RCC 7860 (cell line): ENCODE measurements around the gene ANTKMT.
"Not testable (repeated sequence)": the region's sequence is repeated elsewhere in the genome, so short reads cannot be mapped to it uniquely, and the experiment has no call there.

Experiments
- DNase-seq: peaks from one replicate; pipeline ENCODE4 v3.0.0-alpha.2; 2015; ENCODE audit warnings: low spot score
- FAIRE-seq: peaks from 2 replicates; lab custom pipeline; 2012; peaks lifted over from hg19 to GRCh38; lab: Jason Lieb, UNC

The ANTKMT gene

GRCh38 chr16:680967-681745, 39.8 kb upstream of the ANTKMT start:
- DNase-seq: peak; percentile 30
- FAIRE-seq: no peak

GRCh38 chr16:681746-682427, 39.1 kb upstream of the ANTKMT start:
- DNase-seq (peak; percentile 46), FAIRE-seq (no peak)

GRCh38 chr16:682493-683395, 38.2 kb upstream of the ANTKMT start:
- no peak for FAIRE-seq

GRCh38 chr16:683396-684070, 37.4 kb upstream of the ANTKMT start:
- FAIRE-seq (no peak), DNase-seq (no peak)

More at GRCh38 chr16:682493-683395, 38.2 kb upstream of the ANTKMT start:
- no peak for DNase-seq

GRCh38 chr16:684071-684794, 36.7 kb upstream of the ANTKMT start, which contains the start of gene JMJD8:
TSS of gene JMJD8 (minus strand) at chr16:684334. CDS start at chr16:684319, 15 bp downstream.
- FAIRE-seq (peak; percentile 2), DNase-seq (peak; percentile 85)

- DNase-seq (no peak), FAIRE-seq (no peak)
Observed at GRCh38 chr16:684961-685696, 35.8 kb upstream of the ANTKMT start.

GRCh38 chr16:685967-686366, 35.0 kb upstream of the ANTKMT start:
- peak; percentile 39 for DNase-seq
- no peak for FAIRE-seq

- no peak for FAIRE-seq
- DNase-seq: no peak
Observed at GRCh38 chr16:686459-687260, 34.3 kb upstream of the ANTKMT start.

- DNase-seq (no peak), FAIRE-seq (no peak)
Observed at GRCh38 chr16:687499-687898, 33.4 kb upstream of the ANTKMT start.

- no peak for FAIRE-seq
- no peak for DNase-seq
Observed at GRCh38 chr16:689175-689897, 31.6 kb upstream of the ANTKMT start.

- FAIRE-seq, DNase-seq: not testable (repeated sequence)
Observed at GRCh38 chr16:691242-691641, 29.7 kb upstream of the ANTKMT start.

- no peak for FAIRE-seq
Observed at GRCh38 chr16:692356-693108, 28.4 kb upstream of the ANTKMT start.

GRCh38 chr16:693364-693763, 27.6 kb upstream of the ANTKMT start:
- FAIRE-seq (no peak), DNase-seq (no peak)

More at GRCh38 chr16:692356-693108, 28.4 kb upstream of the ANTKMT start:
- no peak for DNase-seq

GRCh38 chr16:693766-694165, 27.2 kb upstream of the ANTKMT start:
- FAIRE-seq (no peak), DNase-seq (no peak)

GRCh38 chr16:694187-694862, 26.6 kb upstream of the ANTKMT start:
- no peak for FAIRE-seq
- DNase-seq: no peak

- no peak for DNase-seq
- FAIRE-seq: no peak
Observed at GRCh38 chr16:694863-695354, 26.0 kb upstream of the ANTKMT start.
